Osteoblast (primary cell): ENCODE data around the gene NLGN3. TPM values are rescaled to one million over a fixed set of nuclear protein-coding genes. Genes with fewer than 3 reads are reported as not detected.

Source experiments
- DNase-seq: peaks from one replicate; pipeline ENCODE4 v3.0.0; 2011; ENCODE audit warnings: low spot score, mixed read lengths; ENCODE audit not compliant: insufficient read length; ENCODE audit errors: missing footprints
- H2AFZ ChIP-seq: 2 replicates; pipeline ENCODE4 v1.6.0; 2011; ENCODE audit warnings: mild to moderate bottlenecking, low read length
- H3K27ac ChIP-seq: 2 replicates; pipeline ENCODE4 v1.5.1; 2011; ENCODE audit warnings: mild to moderate bottlenecking, low read depth, low read length, moderate library complexity
- H3K27me3 ChIP-seq: 2 replicates; pipeline ENCODE4 v1.6.0; 2012; ENCODE audit warnings: mild to moderate bottlenecking, control low read depth, inconsistent platforms, low read length, moderate library complexity; ENCODE audit not compliant: insufficient read depth
- H3K36me3 ChIP-seq: 2 replicates; pipeline ENCODE4 v1.5.1; 2011; ENCODE audit warnings: mild to moderate bottlenecking, low read length, control low read depth, moderate library complexity; ENCODE audit not compliant: insufficient read depth
- H3K4me1 ChIP-seq: 2 replicates; pipeline ENCODE4 v1.5.1; 2011; ENCODE audit warnings: mild to moderate bottlenecking, low read length, control low read depth, moderate library complexity; ENCODE audit not compliant: insufficient read depth
- H3K4me2 ChIP-seq: 2 replicates; pipeline ENCODE4 v1.6.0; 2011; ENCODE audit warnings: mild to moderate bottlenecking, low read length; ENCODE audit not compliant: insufficient read depth
- H3K4me3 ChIP-seq: fragments of 200-600 bp; sonication (generic); 3 replicates; pipeline ENCODE4 v1.5.1; 2012; ENCODE audit warnings: mild to moderate bottlenecking, low read length, inconsistent platforms; ENCODE audit not compliant: insufficient read depth
- H3K79me2 ChIP-seq: 2 replicates; pipeline ENCODE4 v1.6.0; 2012; ENCODE audit warnings: mild to moderate bottlenecking, low read length, control low read depth, inconsistent platforms; ENCODE audit not compliant: insufficient read depth
- H3K9me3 ChIP-seq: 2 replicates; pipeline ENCODE4 v1.5.1; 2011; ENCODE audit warnings: low read depth, low read length, control low read depth
- H4K20me1 ChIP-seq: 2 replicates; pipeline ENCODE4 v1.6.0; 2012; ENCODE audit warnings: mild to moderate bottlenecking, low read length, control low read depth; ENCODE audit not compliant: insufficient read depth
- total RNA-seq: library from RNA; depleted of rRNA; stranded (reverse); fragments of >200 nt; gene quantifications from 2 replicates; pipeline ENCODE4 v1.2.3, GENCODE V29; 2012
- TF ChIP-seq, protein P1 (sequence below): IDR thresholded peaks from 2 replicates; pipeline ENCODE4 v1.5.1; 2011; ENCODE audit warnings: mild to moderate bottlenecking, low read depth, low read length, moderate library complexity; ENCODE audit errors: extremely low read depth

The NLGN3 gene
- total RNA-seq, 1 donor: 0.36 TPM

GRCh38 chrX:71182871-71183270 is 38.2 kb downstream of the NLGN3 start:
- no peak for DNase-seq
- Histone ChIP-seq H3K4me3 (peak overlapping the region; percentile 75), H2AFZ (peak overlapping the region; percentile 26), H3K4me2 (peak overlapping the region; percentile 92), H3K36me3 (no peaks in the 10 kb centered on the region), H3K79me2 (no peaks in the 10 kb centered on the region), H3K9me3 (no peaks in the 10 kb centered on the region), H3K4me1 (peaks cover 11% of the 10 kb centered on the region), H3K27me3 (peaks cover 8% of the 10 kb centered on the region), H3K27ac (no peak overlapping the region), H4K20me1 (no peaks in the 10 kb centered on the region)
- TF ChIP-seq, protein P1, sequence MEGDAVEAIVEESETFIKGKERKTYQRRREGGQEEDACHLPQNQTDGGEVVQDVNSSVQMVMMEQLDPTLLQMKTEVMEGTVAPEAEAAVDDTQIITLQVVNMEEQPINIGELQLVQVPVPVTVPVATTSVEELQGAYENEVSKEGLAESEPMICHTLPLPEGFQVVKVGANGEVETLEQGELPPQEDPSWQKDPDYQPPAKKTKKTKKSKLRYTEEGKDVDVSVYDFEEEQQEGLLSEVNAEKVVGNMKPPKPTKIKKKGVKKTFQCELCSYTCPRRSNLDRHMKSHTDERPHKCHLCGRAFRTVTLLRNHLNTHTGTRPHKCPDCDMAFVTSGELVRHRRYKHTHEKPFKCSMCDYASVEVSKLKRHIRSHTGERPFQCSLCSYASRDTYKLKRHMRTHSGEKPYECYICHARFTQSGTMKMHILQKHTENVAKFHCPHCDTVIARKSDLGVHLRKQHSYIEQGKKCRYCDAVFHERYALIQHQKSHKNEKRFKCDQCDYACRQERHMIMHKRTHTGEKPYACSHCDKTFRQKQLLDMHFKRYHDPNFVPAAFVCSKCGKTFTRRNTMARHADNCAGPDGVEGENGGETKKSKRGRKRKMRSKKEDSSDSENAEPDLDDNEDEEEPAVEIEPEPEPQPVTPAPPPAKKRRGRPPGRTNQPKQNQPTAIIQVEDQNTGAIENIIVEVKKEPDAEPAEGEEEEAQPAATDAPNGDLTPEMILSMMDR: no peak

GRCh38 chrX:71183341-71183740 is 38.7 kb downstream of the NLGN3 start:
- H4K20me1 ChIP-seq: no peaks in the 10 kb centered on the region
- no peak for DNase-seq
- H3K4me2 ChIP-seq: no peak overlapping the region
- H3K36me3 ChIP-seq: no peaks in the 10 kb centered on the region
- TF ChIP-seq, protein P1: no peak
- no peak overlapping the region for H3K4me3 ChIP-seq
- no peaks in the 10 kb centered on the region for H3K9me3 ChIP-seq
- H2AFZ ChIP-seq: no peak overlapping the region
- H3K4me1 ChIP-seq: peaks cover 11% of the 10 kb centered on the region
- no peak overlapping the region for H3K27ac ChIP-seq
- no peaks in the 10 kb centered on the region for H3K79me2 ChIP-seq
- peaks cover 4% of the 10 kb centered on the region for H3K27me3 ChIP-seq

GRCh38 chrX:71184092-71184491 is 39.5 kb downstream of the NLGN3 start:
- Histone ChIP-seq H3K4me1 (peaks cover 8% of the 10 kb centered on the region), H3K4me3 (no peak overlapping the region), H3K9me3 (no peaks in the 10 kb centered on the region), H3K27ac (no peak overlapping the region), H3K27me3 (peaks cover 3% of the 10 kb centered on the region), H3K79me2 (no peaks in the 10 kb centered on the region), H3K36me3 (no peaks in the 10 kb centered on the region), H2AFZ (no peak overlapping the region), H3K4me2 (no peak overlapping the region), H4K20me1 (no peaks in the 10 kb centered on the region)
- TF ChIP-seq, protein P1: no peak
- DNase-seq: no peak

GRCh38 chrX:71184803-71185495 is 40.3 kb downstream of the NLGN3 start:
- Histone ChIP-seq H3K36me3 (no peaks in the 10 kb centered on the region), H3K4me2 (no peak overlapping the region), H3K27me3 (peaks cover 3% of the 10 kb centered on the region), H3K9me3 (no peaks in the 10 kb centered on the region), H3K4me1 (peaks cover 5% of the 10 kb centered on the region), H2AFZ (no peak overlapping the region), H3K4me3 (no peak overlapping the region), H3K27ac (no peak overlapping the region), H3K79me2 (no peaks in the 10 kb centered on the region), H4K20me1 (no peaks in the 10 kb centered on the region)
- TF ChIP-seq, protein P1: no peak
- no peak for DNase-seq
